Trophoblast cell (in vitro differentiated cells and primary cell): Measurements from ENCODE around the gene SEL1L3.
A peak's percentile ranks its signal among the peaks of the same experiment; 100 is the strongest.

Experiments
- DNase-seq, 2 donors: peaks; one replicate each; pipeline ENCODE4 v3.0.0-alpha.2; 2016
- H2AFZ ChIP-seq: 2 replicates; pipeline ENCODE4 v1.6.1; 2013; ENCODE audit warnings: low read length, moderate library complexity, mild to moderate bottlenecking; ENCODE audit not compliant: insufficient read depth, poor library complexity
- H2AK5ac ChIP-seq: 2 replicates; pipeline ENCODE4 v1.6.1; 2013; ENCODE audit warnings: mild to moderate bottlenecking, low read length
- H2BK120ac ChIP-seq: 2 replicates; pipeline ENCODE4 v1.6.1; 2013; ENCODE audit warnings: low read length, mild to moderate bottlenecking, moderate library complexity; ENCODE audit not compliant: insufficient read depth, poor library complexity
- H2BK12ac ChIP-seq: 2 replicates; pipeline ENCODE4 v1.6.1; 2013; ENCODE audit warnings: mild to moderate bottlenecking, low read length, moderate library complexity
- H2BK5ac ChIP-seq: 2 replicates; pipeline ENCODE4 v1.6.1; 2013; ENCODE audit warnings: low read length, low read depth, moderate library complexity, mild to moderate bottlenecking; ENCODE audit not compliant: poor library complexity
- H3K14ac ChIP-seq: 2 replicates; pipeline ENCODE4 v1.6.1; 2013; ENCODE audit warnings: mild to moderate bottlenecking, low read length
- H3K18ac ChIP-seq: 2 replicates; pipeline ENCODE4 v1.6.1; 2013; ENCODE audit warnings: mild to moderate bottlenecking, low read length
- H3K23ac ChIP-seq: 2 replicates; pipeline ENCODE4 v1.6.1; 2013; ENCODE audit warnings: low read length
- H3K27ac ChIP-seq: 2 replicates; pipeline ENCODE4 v1.5.1; 2013; ENCODE audit warnings: low read depth, mild to moderate bottlenecking, inconsistent platforms, low read length, moderate library complexity
- H3K27me3 ChIP-seq: 2 replicates; pipeline ENCODE4 v1.6.1; 2013; ENCODE audit warnings: inconsistent platforms, mild to moderate bottlenecking, low read length, moderate library complexity; ENCODE audit not compliant: insufficient read depth
- H3K36me3 ChIP-seq, 2 experiments: 1 replicate in 1 of 2; 2 replicates in 1 of 2; pipeline ENCODE4 v1.6.1; 2013; ENCODE audit warnings: low read length in 2 of 2, mild to moderate bottlenecking in 2 of 2, moderate library complexity in 1 of 2; ENCODE audit not compliant: insufficient read depth in 2 of 2, control insufficient read depth in 1 of 2
- H3K4ac ChIP-seq: 2 replicates; pipeline ENCODE4 v1.6.1; 2013; ENCODE audit warnings: low read depth, mild to moderate bottlenecking, low read length, moderate library complexity
- H3K4me1 ChIP-seq, 2 experiments: 1 replicate in 1 of 2; 2 replicates in 1 of 2; pipeline ENCODE4 v1.6.1; 2013; ENCODE audit warnings: low read length in 2 of 2, mild to moderate bottlenecking in 2 of 2, moderate library complexity in 1 of 2; ENCODE audit not compliant: insufficient read depth in 2 of 2, control insufficient read depth in 1 of 2
- H3K4me2 ChIP-seq: 2 replicates; pipeline ENCODE4 v1.6.1; 2013; ENCODE audit warnings: inconsistent platforms, mild to moderate bottlenecking, low read length, moderate library complexity
- H3K4me3 ChIP-seq: 2 replicates; pipeline ENCODE4 v1.5.1; 2013; ENCODE audit warnings: mild to moderate bottlenecking, low read depth, low read length, inconsistent platforms
- H3K79me1 ChIP-seq: one replicate; pipeline ENCODE4 v1.6.1; 2013; ENCODE audit warnings: low read length
- H3K79me2 ChIP-seq: 2 replicates; pipeline ENCODE4 v1.6.1; 2013; ENCODE audit warnings: low read length, mild to moderate bottlenecking; ENCODE audit not compliant: control insufficient read depth, insufficient read depth, poor library complexity
- H3K9ac ChIP-seq: 2 replicates; pipeline ENCODE4 v1.6.1; 2013; ENCODE audit warnings: mild to moderate bottlenecking, low read length
- H3K9me3 ChIP-seq: 2 replicates; pipeline ENCODE4 v1.6.1; 2013; ENCODE audit warnings: low read depth, mild to moderate bottlenecking, control low read depth, inconsistent platforms, low read length; ENCODE audit not compliant: insufficient read depth
- H4K12ac ChIP-seq: 2 replicates; pipeline ENCODE4 v1.6.1; 2013; ENCODE audit warnings: low read depth, mild to moderate bottlenecking, low read length, moderate library complexity
- H4K8ac ChIP-seq: 2 replicates; pipeline ENCODE4 v1.6.1; 2013; ENCODE audit warnings: low read depth, mild to moderate bottlenecking, low read length, moderate library complexity
- H4K91ac ChIP-seq: one replicate; pipeline ENCODE4 v1.6.1; 2013; ENCODE audit warnings: low read depth, mild to moderate bottlenecking, low read length, moderate library complexity
- WGBS: extraction: QIAGEN DNeasy Blood & Tissue Kit; methylation state at CpG from one replicate; pipeline ENCODE4 v1.1.7; 2013; ENCODE audit warnings: missing lambda C conversion rate; ENCODE audit not compliant: insufficient read length, insufficient coverage; ENCODE audit errors: extremely low coverage; 5-methylcytosine and 5-hydroxymethylcytosine counted together

Gene SEL1L3

GRCh38 chr4:25728886-25729285, 133.9 kb downstream of the SEL1L3 start:
- Histone ChIP-seq H3K9me3 (no peaks in the 10 kb centered on the region), H4K8ac (no peak overlapping the region), H3K36me3 (no peaks in the 10 kb centered on the region), H2BK5ac (no peak overlapping the region), H3K9ac (no peak overlapping the region), H3K79me2 (no peaks in the 10 kb centered on the region), H3K79me1 (no peaks in the 10 kb centered on the region), H3K14ac (no peak overlapping the region), H2AFZ (no peak overlapping the region), H3K23ac (no peak overlapping the region), H3K4ac (no peak overlapping the region), H3K4me3 (no peak overlapping the region), H3K18ac (no peak overlapping the region), H3K27me3 (no peaks in the 10 kb centered on the region), H3K27ac (no peak overlapping the region), H2AK5ac (no peak overlapping the region), H3K4me1 (no peaks in the 10 kb centered on the region), H3K4me2 (no peak overlapping the region), H4K12ac (no peak overlapping the region), H2BK12ac (no peak overlapping the region), H2BK120ac (no peak overlapping the region), H4K91ac (no peak overlapping the region)
- DNase-seq = no peak
- whole genome bisulfite sequencing = no CpG with 5 or more reads among the region's 3 CpGs

- Histone ChIP-seq H3K79me1 (no peaks in the 10 kb centered on the region), H2AK5ac (no peak overlapping the region), H3K9ac (no peak overlapping the region), H3K18ac (no peak overlapping the region), H3K27me3 (no peaks in the 10 kb centered on the region), H3K27ac (no peak overlapping the region), H3K14ac (no peak overlapping the region), H2BK120ac (no peak overlapping the region), H3K36me3 (no peaks in the 10 kb centered on the region), H3K9me3 (no peaks in the 10 kb centered on the region), H4K8ac (no peak overlapping the region), H2BK12ac (no peak overlapping the region), H3K79me2 (no peaks in the 10 kb centered on the region), H4K12ac (no peak overlapping the region), H3K4ac (no peak overlapping the region), H2AFZ (no peak overlapping the region), H3K23ac (no peak overlapping the region), H3K4me1 (no peaks in the 10 kb centered on the region), H4K91ac (no peak overlapping the region), H3K4me3 (no peak overlapping the region), H3K4me2 (no peak overlapping the region), H2BK5ac (no peak overlapping the region)
- DNase-seq = no peak
- no CpG with 5 or more reads among the region's 9 CpGs for WGBS
Measured at GRCh38 chr4:25727711-25728493, 134.9 kb downstream of the SEL1L3 start.

GRCh38 chr4:25725870-25726269, 136.9 kb downstream of the SEL1L3 start:
- Histone ChIP-seq H3K4me2 (no peak overlapping the region), H3K4me1 (no peaks in the 10 kb centered on the region), H4K91ac (no peak overlapping the region), H4K8ac (no peak overlapping the region), H3K27ac (no peak overlapping the region), H2BK120ac (no peak overlapping the region), H3K14ac (no peak overlapping the region), H2AFZ (no peak overlapping the region), H2BK12ac (no peak overlapping the region), H3K9me3 (no peaks in the 10 kb centered on the region), H3K4ac (no peak overlapping the region), H3K4me3 (no peak overlapping the region), H2BK5ac (no peak overlapping the region), H4K12ac (no peak overlapping the region), H3K27me3 (no peaks in the 10 kb centered on the region), H3K79me1 (no peaks in the 10 kb centered on the region), H2AK5ac (no peak overlapping the region), H3K36me3 (no peaks in the 10 kb centered on the region), H3K23ac (no peak overlapping the region), H3K9ac (no peak overlapping the region), H3K79me2 (no peaks in the 10 kb centered on the region), H3K18ac (no peak overlapping the region)
- WGBS = no CpG with 5 or more reads among the region's 7 CpGs
- peak; percentile 43 to 77 for DNase-seq

- H2AFZ ChIP-seq = no peak overlapping the region
- H3K27ac ChIP-seq = no peak overlapping the region
- H2BK120ac ChIP-seq = no peak overlapping the region
- H3K23ac ChIP-seq = no peak overlapping the region
- no peaks in the 10 kb centered on the region for H3K4me1 ChIP-seq
- no peak overlapping the region for H3K9ac ChIP-seq
- H4K8ac ChIP-seq = no peak overlapping the region
- H3K14ac ChIP-seq = no peak overlapping the region
- no CpG with 5 or more reads among the region's 1 CpG for WGBS
- H3K4me2 ChIP-seq = no peak overlapping the region
- H3K79me2 ChIP-seq = no peaks in the 10 kb centered on the region
- H4K12ac ChIP-seq = no peak overlapping the region
- no peak overlapping the region for H2BK5ac ChIP-seq
- H3K27me3 ChIP-seq = no peaks in the 10 kb centered on the region
- H3K4ac ChIP-seq = no peak overlapping the region
- H3K4me3 ChIP-seq = no peak overlapping the region
- H3K9me3 ChIP-seq = no peaks in the 10 kb centered on the region
- no peaks in the 10 kb centered on the region for H3K79me1 ChIP-seq
- no peak overlapping the region for H4K91ac ChIP-seq
- no peaks in the 10 kb centered on the region for H3K36me3 ChIP-seq
- H2AK5ac ChIP-seq = no peak overlapping the region
- peak in 1 of 2 donors; percentile 28 for DNase-seq
- no peak overlapping the region for H2BK12ac ChIP-seq
- H3K18ac ChIP-seq = no peak overlapping the region
Measured at GRCh38 chr4:25723409-25723808, 139.4 kb downstream of the SEL1L3 start.
